Central memory CD8-positive, alpha-beta T cell (primary cell): ENCODE measurements around the gene PACSIN2.
"Not testable (repeated sequence)": the region's sequence is repeated elsewhere in the genome, so short reads cannot be mapped to it uniquely, and the experiment has no call there.

Experiments
- ATAC-seq: fragments of 150-1000 bp; cut with Tn5 transposase; replicated peaks from 2 replicates; pipeline ENCODE4 v1.10.0; 2022; ENCODE audit warnings: mild to moderate bottlenecking, moderate FRiP score, moderate number of reproducible peaks; ENCODE audit not compliant: poor library complexity, severe bottlenecking; ENCODE audit errors: extremely low read depth
- DNase-seq, 2 donors: peaks; one replicate each; pipeline ENCODE4 v3.0.0; 2021; ENCODE audit warnings: low spot score in 2 of 2
- H3K27ac Mint-ChIP-seq: one replicate; pipeline ENCODE4 v1.8.0; 2022; ENCODE audit warnings: low read depth, mild to moderate bottlenecking, moderate library complexity, mixed read lengths
- H3K27me3 Mint-ChIP-seq: one replicate; pipeline ENCODE4 v1.8.0; 2022; ENCODE audit warnings: mixed read lengths
- H3K36me3 Mint-ChIP-seq: one replicate; pipeline ENCODE4 v1.8.0; 2022; ENCODE audit warnings: mild to moderate bottlenecking, moderate library complexity, mixed read lengths; ENCODE audit not compliant: insufficient read depth
- H3K4me1 Mint-ChIP-seq: one replicate; pipeline ENCODE4 v1.8.0; 2022; ENCODE audit warnings: mixed read lengths
- H3K4me3 Mint-ChIP-seq: one replicate; pipeline ENCODE4 v1.8.0; 2022; ENCODE audit warnings: mild to moderate bottlenecking, moderate library complexity, mixed read lengths
- H3K9me3 Mint-ChIP-seq: one replicate; pipeline ENCODE4 v1.8.0; 2022; ENCODE audit warnings: mixed read lengths

Gene PACSIN2

DNA sequence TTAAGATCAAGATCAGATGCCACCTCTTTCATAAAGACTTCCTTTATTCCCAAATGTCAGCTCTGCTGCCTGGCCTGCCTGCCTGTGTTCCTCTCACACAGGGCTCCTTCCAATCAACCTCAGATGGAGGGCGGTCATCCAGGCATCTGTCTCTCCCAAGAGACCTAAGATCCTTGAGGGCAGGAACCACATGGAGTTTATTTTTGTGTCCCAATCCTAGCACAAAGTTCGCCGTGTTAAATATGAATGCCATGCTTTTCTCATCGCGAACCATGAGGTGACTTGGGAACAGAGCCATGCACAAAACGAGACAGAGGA is 85.2 kb downstream of the PACSIN2 start:
- peaks cover 70% of the 10 kb centered on the region for H3K4me1 Mint-ChIP-seq
- H3K9me3 Mint-ChIP-seq, result no peaks in the 10 kb centered on the region
- no peaks in the 10 kb centered on the region for H3K27me3 Mint-ChIP-seq
- H3K27ac Mint-ChIP-seq, result peak overlapping the region; percentile 29
- H3K36me3 Mint-ChIP-seq, result peaks cover 2% of the 10 kb centered on the region
- ATAC-seq (no peak), DNase-seq (no peak)
- no peak overlapping the region for H3K4me3 Mint-ChIP-seq

DNA sequence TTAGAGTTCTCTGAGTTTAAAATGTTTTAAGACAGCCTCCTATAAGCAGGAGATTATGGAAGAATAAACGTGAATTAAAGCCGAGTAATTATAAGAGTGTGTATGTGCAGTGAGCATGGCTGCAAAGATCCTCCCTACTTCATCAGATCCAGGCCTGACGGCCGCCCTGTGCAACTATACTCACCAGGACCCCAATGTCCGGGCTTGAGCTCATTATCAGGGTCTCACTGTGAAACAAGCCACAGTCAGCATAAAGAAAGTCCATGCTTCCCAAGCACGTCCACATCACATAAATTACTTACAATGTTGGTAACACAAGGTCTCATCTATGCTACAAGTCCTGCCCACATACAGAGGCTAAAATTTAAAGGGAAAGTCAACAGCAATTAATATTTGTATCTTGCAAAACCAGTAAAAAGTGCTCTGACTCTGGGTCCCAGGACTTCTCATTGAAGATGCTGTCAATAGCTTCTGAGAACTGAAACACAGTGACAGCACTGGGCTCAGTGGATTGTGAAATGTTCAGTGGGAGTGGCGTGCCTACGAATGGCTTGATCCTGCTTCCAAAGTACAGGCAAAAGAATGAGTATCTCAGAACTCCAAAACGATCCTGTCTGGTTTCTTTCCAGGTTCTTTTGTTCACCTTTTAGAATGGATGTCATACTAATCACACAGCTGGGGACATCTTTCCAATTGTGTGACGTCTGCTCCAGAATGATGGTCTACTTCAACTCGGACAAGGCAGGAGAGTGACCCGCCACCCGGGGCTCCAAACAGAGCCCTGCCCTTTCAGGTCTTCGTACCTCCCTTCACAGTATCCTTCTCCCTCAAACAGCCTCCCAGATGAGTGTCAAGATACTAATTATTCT is 85.7 kb downstream of the PACSIN2 start:
- H3K27me3 Mint-ChIP-seq, result no peaks in the 10 kb centered on the region
- ATAC-seq, result no peak

DNA sequence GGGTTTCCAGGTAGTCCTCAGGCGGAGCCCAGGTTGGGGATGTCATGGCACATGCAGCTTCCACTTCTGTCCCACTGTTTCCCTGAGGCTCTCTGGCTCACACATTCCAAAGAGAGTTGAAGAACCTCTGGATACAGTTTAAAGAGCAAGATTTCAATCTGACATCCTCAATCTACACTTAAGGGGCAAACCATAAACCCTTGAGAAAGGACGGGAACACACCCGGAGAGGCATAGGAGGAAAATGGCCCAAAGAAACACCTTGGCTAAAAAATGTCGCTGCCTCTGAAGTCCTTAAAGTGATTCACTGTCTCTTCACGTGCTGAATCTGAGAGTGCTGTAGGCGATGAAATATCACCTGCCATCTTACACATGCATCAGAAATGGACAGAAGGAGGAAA is 87.0 kb downstream of the PACSIN2 start:
- Mint-ChIP-seq H3K36me3 (peaks cover 2% of the 10 kb centered on the region), H3K4me1 (peaks cover 65% of the 10 kb centered on the region), H3K9me3 (no peaks in the 10 kb centered on the region), H3K27me3 (no peaks in the 10 kb centered on the region), H3K4me3 (no peak overlapping the region), H3K27ac (no peak overlapping the region)
- DNase-seq (no peak), ATAC-seq (no peak)

More for the DNA sequence above, 85.7 kb downstream of the PACSIN2 start:
- H3K4me1 Mint-ChIP-seq, result peaks cover 70% of the 10 kb centered on the region
- DNase-seq, result no peak
- no peaks in the 10 kb centered on the region for H3K9me3 Mint-ChIP-seq
- H3K4me3 Mint-ChIP-seq, result no peak overlapping the region
- peaks cover 2% of the 10 kb centered on the region for H3K36me3 Mint-ChIP-seq
- H3K27ac Mint-ChIP-seq, result no peak overlapping the region

DNA sequence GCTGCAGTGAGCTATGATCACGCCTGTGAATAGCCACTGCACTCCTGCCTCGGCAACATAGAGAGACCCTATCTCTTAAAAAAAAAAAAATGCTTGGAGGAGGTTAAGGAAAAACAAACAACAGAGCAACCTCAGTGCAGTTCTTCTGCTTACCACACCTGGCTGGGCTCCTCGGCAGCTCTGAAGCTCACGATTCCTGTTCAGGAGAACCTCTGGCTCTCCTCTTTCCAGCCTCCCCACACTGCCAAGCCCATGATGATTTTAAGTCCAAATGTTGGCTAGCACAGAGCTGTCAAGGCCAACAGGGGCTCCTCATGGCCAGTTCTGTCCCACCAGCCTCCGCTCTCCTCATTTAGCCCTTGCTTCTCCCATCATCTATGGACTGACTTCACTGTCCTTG is 88.2 kb downstream of the PACSIN2 start:
- Mint-ChIP-seq H3K4me3 (no peak overlapping the region), H3K36me3 (peaks cover 2% of the 10 kb centered on the region), H3K27ac (peak overlapping the region; percentile 54), H3K4me1 (peaks cover 66% of the 10 kb centered on the region), H3K27me3 (no peaks in the 10 kb centered on the region), H3K9me3 (no peaks in the 10 kb centered on the region)
- no peak for ATAC-seq
- no peak for DNase-seq

DNA sequence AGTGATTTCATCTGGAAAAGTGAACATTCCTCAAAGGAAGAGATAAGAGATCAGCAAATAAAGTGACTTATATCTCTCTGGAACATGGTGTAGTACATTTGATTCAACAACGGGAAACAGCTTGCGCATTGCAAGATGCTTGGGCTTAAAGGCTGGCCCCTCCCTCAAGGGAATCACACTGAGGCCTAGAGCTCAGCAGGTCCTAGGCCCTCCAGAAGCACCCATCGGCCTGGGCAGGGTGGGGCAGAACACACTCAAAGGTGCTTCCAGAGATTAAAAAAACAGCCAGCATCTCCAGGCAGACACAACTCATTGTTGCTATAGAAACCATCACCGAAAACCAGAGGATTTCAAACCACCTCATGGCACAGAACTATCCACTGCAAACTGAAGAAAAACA is 88.8 kb downstream of the PACSIN2 start:
- Mint-ChIP-seq H3K9me3 (no peaks in the 10 kb centered on the region), H3K27ac (peak overlapping the region; percentile 46), H3K27me3 (no peaks in the 10 kb centered on the region), H3K4me1 (peaks cover 60% of the 10 kb centered on the region), H3K36me3 (peaks cover 2% of the 10 kb centered on the region), H3K4me3 (no peak overlapping the region)
- DNase-seq (no peak), ATAC-seq (no peak)

DNA sequence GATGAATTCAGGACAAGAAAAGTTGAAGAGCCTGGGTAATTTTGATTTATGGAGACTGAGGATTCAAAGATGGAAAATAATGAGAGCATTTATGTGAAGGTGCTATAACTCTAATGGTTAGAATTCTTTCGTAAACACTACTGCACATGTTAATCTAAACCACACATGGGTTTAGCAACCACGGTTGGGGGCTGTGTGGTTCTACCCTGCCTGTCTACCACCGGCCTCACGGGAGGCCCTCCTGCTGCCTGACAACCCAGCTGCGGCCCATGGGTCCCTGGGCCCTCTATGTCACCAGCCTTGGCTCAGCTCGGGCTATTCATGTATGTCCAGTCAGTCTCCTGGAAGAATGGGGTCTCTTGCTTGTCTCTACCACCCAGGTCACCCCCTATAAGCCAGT is 89.4 kb downstream of the PACSIN2 start:
- H3K27me3 Mint-ChIP-seq, result no peaks in the 10 kb centered on the region
- peaks cover 5% of the 10 kb centered on the region for H3K36me3 Mint-ChIP-seq
- DNase-seq (no peak), ATAC-seq (no peak)
- H3K9me3 Mint-ChIP-seq, result no peaks in the 10 kb centered on the region
- peaks cover 59% of the 10 kb centered on the region for H3K4me1 Mint-ChIP-seq
- peak overlapping the region; percentile 46 for H3K27ac Mint-ChIP-seq
- no peak overlapping the region for H3K4me3 Mint-ChIP-seq

DNA sequence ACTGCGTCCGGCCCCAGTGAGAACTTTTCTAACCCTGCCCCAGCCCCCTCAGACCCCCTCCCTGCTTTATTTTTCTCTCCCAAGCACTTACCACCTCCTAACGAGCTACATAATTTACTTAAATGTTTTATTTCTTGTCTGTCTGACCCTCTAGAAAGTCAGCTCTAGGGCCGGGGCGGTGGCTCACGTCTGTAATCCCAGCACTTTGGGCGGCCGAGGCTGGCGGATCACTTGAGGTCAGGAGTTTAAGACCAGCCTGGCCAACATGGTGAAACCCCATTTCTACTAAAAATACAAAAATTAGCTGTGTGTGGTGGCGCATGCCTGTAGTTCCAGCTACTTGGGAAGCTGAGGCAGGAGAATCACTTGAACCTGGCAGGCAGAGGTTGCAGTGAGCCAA is 89.9 kb downstream of the PACSIN2 start:
- not testable (repeated sequence) for H3K9me3 Mint-ChIP-seq, DNase-seq, H3K36me3 Mint-ChIP-seq, H3K27me3 Mint-ChIP-seq, H3K4me3 Mint-ChIP-seq, ATAC-seq
- Mint-ChIP-seq H3K27ac (peak overlapping the region; percentile 46), H3K4me1 (peaks cover 60% of the 10 kb centered on the region)

DNA sequence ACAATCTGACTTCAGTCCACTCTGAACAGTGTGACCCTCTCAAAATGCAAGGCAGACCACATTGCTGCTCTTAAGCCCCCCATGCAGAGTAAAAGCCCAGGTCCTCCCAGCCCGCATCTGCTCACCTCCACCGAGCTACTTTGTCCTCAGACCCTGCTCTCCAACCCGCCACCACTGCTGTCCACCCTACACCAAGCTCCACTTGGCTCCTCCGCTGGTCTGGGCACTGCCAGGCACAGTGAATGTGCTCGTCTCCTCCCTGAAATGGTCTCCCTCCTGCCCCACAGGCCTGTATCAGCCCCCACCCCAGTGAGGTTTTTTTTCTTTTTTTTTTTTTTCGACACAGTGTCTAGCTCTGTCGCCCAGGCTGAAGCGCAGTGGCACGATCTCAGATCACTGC is 90.5 kb downstream of the PACSIN2 start:
- ATAC-seq, result no peak
- no peaks in the 10 kb centered on the region for H3K27me3 Mint-ChIP-seq
- peak overlapping the region; percentile 44 for H3K27ac Mint-ChIP-seq
- no peaks in the 10 kb centered on the region for H3K9me3 Mint-ChIP-seq
- H3K4me1 Mint-ChIP-seq, result peaks cover 54% of the 10 kb centered on the region
- H3K36me3 Mint-ChIP-seq, result peaks cover 5% of the 10 kb centered on the region
- H3K4me3 Mint-ChIP-seq, result no peak overlapping the region
- DNase-seq, result no peak

DNA sequence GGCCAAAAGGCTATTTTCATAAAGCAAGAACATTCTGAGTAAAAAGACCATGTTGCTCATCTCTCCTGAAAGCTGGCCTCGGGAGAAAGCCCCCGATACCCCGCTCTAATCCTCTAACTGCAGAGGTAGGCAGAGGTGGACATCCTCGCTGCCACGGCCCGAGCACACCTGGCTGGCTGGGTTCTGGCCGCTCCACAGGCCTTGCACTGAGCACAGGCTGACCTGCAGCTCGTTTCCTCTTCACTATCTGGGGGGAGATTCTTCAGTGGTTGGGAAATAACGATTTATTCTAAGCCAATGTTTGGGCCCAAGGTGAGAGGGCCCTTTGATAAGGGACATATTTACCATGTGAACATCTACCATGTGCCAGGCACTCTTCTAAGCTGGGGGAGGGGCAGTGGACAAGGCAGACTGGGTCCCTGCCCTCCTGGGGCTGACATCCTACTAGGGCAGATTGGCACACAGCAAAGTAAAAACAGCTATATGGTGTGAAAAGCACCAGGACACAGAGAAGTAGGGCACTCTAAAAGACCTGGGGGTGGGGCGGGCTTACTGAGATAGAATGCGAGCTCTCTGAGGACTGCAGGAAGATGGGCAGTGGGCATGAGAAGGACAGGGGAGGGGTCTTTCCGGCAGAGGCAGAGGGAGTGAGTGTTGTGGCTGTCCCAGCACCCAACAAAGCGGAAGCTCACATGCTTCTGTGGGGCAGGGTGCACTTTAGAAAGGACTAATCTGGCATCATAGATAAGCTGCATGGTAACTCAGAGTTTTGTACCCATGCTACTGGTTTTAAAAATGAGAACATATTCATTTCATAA is 92.4 kb downstream of the PACSIN2 start:
- Mint-ChIP-seq H3K36me3 (peaks cover 5% of the 10 kb centered on the region), H3K4me1 (peaks cover 53% of the 10 kb centered on the region), H3K27ac (peak overlapping the region; percentile 41), H3K27me3 (no peaks in the 10 kb centered on the region), H3K9me3 (no peaks in the 10 kb centered on the region), H3K4me3 (no peak overlapping the region)
- no peak for ATAC-seq
- DNase-seq, result no peak

DNA sequence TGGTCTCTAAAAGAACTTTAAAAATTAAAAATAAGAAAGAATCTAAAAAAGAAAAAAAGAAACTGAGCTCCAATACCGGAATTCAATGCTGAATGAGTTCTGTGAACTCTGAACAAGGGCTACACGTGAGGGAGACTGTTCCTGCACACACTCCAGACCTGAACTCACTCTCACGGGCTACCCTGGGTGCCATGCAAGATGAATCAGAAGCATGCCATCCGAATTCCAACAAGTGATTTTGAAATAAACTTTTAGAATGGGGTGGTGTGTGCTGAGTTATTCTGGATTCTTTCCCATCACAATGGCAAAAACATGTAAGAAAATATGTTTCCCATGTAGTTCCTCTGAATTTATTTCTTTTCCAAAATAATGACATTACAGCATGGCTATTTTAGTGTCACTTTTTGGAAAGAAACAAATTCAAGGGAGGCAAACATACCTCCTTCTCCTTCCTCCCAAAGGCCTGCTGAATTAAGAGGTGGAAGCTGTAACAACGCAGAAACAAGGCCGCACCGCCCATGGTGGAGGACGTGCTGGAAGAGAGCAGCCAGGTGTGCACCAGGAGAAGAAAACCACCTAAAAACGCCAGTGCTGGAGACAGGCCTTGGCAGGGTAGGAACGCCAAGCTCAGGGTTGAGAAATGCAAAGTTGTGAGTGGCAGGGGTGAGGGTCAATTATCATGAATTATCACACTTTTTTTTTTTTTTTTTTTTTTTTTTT is 94.7 kb downstream of the PACSIN2 start:
- H3K36me3 Mint-ChIP-seq, result peaks cover 9% of the 10 kb centered on the region
- ATAC-seq (no peak), DNase-seq (no peak)
- no peak overlapping the region for H3K27ac Mint-ChIP-seq
- H3K4me1 Mint-ChIP-seq, result peaks cover 50% of the 10 kb centered on the region
- H3K9me3 Mint-ChIP-seq, result no peaks in the 10 kb centered on the region
- no peaks in the 10 kb centered on the region for H3K27me3 Mint-ChIP-seq
- H3K4me3 Mint-ChIP-seq, result no peak overlapping the region

DNA sequence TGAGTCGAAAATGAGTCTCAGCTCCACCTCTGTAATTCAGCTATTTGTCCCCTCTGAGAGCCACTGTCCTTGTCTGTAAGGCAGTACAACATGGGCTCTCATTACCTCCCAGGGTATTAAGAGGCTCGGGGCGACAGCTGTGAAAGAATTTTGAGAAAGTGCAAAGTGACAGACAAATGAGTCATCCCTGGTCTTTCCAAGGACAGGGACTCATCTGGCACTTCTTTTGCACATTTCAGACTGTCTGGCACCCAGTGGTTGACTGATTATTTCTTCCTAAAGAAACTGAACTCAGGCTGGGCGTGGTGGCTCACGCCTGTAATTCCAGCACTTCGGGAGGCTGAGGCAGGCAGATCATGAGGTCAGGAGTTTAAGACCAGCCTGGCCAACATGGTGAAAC is 95.8 kb downstream of the PACSIN2 start:
- H3K27me3 Mint-ChIP-seq, result no peaks in the 10 kb centered on the region
- peaks cover 9% of the 10 kb centered on the region for H3K36me3 Mint-ChIP-seq
- DNase-seq (no peak), ATAC-seq (no peak)
- H3K4me3 Mint-ChIP-seq, result no peak overlapping the region
- no peak overlapping the region for H3K27ac Mint-ChIP-seq
- peaks cover 49% of the 10 kb centered on the region for H3K4me1 Mint-ChIP-seq
- H3K9me3 Mint-ChIP-seq, result no peaks in the 10 kb centered on the region

DNA sequence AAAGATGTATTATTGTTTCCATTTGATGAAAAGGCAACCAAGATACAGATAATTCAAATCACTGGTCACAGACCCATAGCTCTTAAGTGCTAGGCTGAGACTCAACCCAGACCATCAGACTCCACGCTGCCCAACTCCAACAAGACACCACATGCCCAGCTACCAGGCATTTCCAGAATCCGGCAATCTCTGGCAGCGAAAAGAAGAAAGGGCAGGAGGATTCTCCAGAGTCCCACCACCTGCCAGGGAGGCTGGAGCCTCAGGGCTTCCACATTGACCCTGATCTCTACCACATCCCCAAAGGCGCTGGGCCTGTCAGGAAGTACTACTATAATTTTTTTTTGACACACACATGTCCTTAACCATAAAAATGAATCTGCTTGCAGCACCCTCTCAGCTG is 96.4 kb downstream of the PACSIN2 start:
- H3K4me3 Mint-ChIP-seq, result no peak overlapping the region
- H3K27ac Mint-ChIP-seq, result no peak overlapping the region
- DNase-seq (no peak), ATAC-seq (no peak)
- H3K9me3 Mint-ChIP-seq, result no peaks in the 10 kb centered on the region
- H3K36me3 Mint-ChIP-seq, result peaks cover 9% of the 10 kb centered on the region
- H3K27me3 Mint-ChIP-seq, result no peaks in the 10 kb centered on the region
- peaks cover 46% of the 10 kb centered on the region for H3K4me1 Mint-ChIP-seq
